Urinary bladder (tissue), 4 donors: ENCODE results near the gene PRAMEF6. TPM values are rescaled to one million over a fixed set of nuclear protein-coding genes. Genes with fewer than 3 reads are reported as not detected.
"Not testable (repeated sequence)": the region's sequence is repeated elsewhere in the genome, so short reads cannot be mapped to it uniquely, and the experiment has no call there.

Experiments used
- DNase-seq: peaks from one replicate; pipeline ENCODE4 v3.0.0-alpha.2; 2015; ENCODE audit errors: extremely low spot score
- H3K27ac ChIP-seq: one replicate; pipeline ENCODE4 v1.5.1; 2013; ENCODE audit warnings: low read depth, mild to moderate bottlenecking, moderate library complexity
- H3K36me3 ChIP-seq: one replicate; pipeline ENCODE4 v1.6.1; 2013; ENCODE audit warnings: mild to moderate bottlenecking, moderate library complexity; ENCODE audit not compliant: insufficient read depth
- H3K4me1 ChIP-seq: one replicate; pipeline ENCODE4 v1.6.1; 2013; ENCODE audit warnings: mild to moderate bottlenecking, moderate library complexity; ENCODE audit not compliant: insufficient read depth
- H3K4me3 ChIP-seq: one replicate; pipeline ENCODE4 v1.5.1; 2013; ENCODE audit warnings: low read depth, low read length
- WGBS: extraction: QIAGEN DNeasy Blood & Tissue Kit; methylation state at CpG from one replicate; pipeline ENCODE4 v1.1.7; 2013; 5-methylcytosine and 5-hydroxymethylcytosine counted together
- polyA plus RNA-seq: library from polyadenylated mRNA; stranded (reverse); fragments of 200-250 nt; gene quantifications from one replicate; pipeline ENCODE4 v1.2.3, GENCODE V29; 2013
- small RNA-seq: library from RNA; depleted of rRNA; stranded (forward); fragments of <200 nt; gene quantifications from one replicate; pipeline ENCODE3, GENCODE V24; 2014
- total RNA-seq: library from RNA; depleted of rRNA; stranded (reverse); fragments of >200 nt; gene quantifications from one replicate; pipeline ENCODE4 v1.2.3, GENCODE V29; 2014
- donor health status: healthy with polysubstance abuse.
- donor health status: healthy.

PRAMEF6 gene
- total RNA-seq (not detected), polyA plus RNA-seq (not detected)

- 65% methylated on average over 2 of the region's 4 CpGs for WGBS
- not testable (repeated sequence) for H3K4me1 ChIP-seq, DNase-seq
These were observed at the start of gene PRAMEF6 for GRCh38 chr1:12947480-12947879. TSS of gene PRAMEF6 (minus strand) at chr1:12947580. CDS start at chr1:12942518, 5,062 bp downstream.

DNA sequence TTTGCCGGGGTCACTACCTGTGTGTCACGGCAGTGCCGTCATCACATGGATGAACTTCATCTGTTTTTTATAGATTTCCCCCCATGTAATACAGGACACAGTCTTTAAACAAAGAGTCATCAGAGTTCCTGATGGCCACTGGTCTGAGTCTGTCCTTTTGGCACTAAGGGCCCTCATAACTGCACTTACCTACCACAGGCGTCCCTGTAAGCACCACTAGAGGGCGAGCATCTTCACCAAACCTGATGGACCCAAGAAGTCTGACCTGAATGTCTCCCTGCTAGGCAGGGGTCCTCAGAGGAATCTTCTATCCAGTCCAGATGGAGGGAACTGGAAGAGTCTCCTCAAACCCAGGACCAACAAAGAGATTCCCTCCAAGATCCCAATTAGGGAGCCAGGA lies 23.0 kb downstream of the PRAMEF6 start:
- H3K4me3 ChIP-seq, H3K4me1 ChIP-seq, H3K36me3 ChIP-seq, DNase-seq, H3K27ac ChIP-seq: not testable (repeated sequence)
- WGBS: 4% methylated on average over 2 of the region's 5 CpGs

More at GRCh38 chr1:12947480-12947879, at the start of gene PRAMEF6:
- H3K27ac ChIP-seq, H3K36me3 ChIP-seq, H3K4me3 ChIP-seq: not testable (repeated sequence)

GRCh38 chr1:12921749-12922148 lies 25.6 kb downstream of the PRAMEF6 start:
- not testable (repeated sequence) for H3K36me3 ChIP-seq, DNase-seq, H3K4me1 ChIP-seq, H3K4me3 ChIP-seq, H3K27ac ChIP-seq
- WGBS: 65% methylated on average over 2 of the region's 2 CpGs

GRCh38 chr1:12916310-12916709 lies 31.1 kb downstream of the PRAMEF6 start, which contains the start of gene PRAMEF7:
TSS of gene PRAMEF7 (plus strand) at chr1:12916610. CDS start at chr1:12917693, 1,083 bp downstream.
- H3K4me1 ChIP-seq, H3K27ac ChIP-seq, H3K4me3 ChIP-seq, DNase-seq, H3K36me3 ChIP-seq: not testable (repeated sequence)
- WGBS: no CpG with 5 or more reads among the region's 1 CpG

DNA sequence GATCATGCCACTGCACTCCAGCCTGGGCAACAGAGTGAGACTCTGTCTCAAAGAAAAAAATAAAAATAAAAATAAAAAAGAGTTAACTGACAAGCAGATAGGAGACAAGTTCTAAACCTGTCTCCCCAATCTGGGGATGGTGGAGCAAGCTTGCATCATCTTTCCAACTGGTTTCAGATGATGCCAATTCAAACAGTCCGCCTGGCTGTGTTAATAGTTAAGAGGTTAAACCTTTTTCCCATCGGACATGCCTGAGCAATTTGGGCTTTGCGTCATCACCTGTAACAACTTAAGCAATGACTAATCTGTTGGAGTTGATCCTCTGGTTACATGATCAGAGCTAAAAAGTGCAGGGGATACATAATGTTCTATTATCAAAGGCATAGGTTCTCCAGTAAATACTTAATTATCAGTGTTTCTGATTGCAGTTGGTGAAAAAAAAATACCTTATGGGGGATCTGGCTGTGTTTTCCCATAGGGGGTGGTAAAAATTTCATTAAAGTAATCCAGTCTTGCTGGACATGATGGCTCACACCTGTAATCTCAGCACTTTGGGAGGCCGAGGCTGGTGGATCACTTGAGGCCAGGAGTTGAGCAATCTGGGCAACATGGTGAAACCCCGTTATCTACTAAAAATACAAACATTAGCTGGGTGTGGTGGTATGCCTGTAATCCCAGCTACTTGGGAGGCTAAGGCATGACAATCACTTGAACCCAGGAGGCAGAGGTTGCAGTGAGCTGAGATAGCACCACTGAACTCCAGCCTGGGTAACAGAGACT lies 43.4 kb downstream of the PRAMEF6 start:
- not testable (repeated sequence) for DNase-seq, H3K4me1 ChIP-seq, H3K27ac ChIP-seq, H3K36me3 ChIP-seq, H3K4me3 ChIP-seq
- 80% methylated on average over 4 of the region's 5 CpGs for WGBS

DNA sequence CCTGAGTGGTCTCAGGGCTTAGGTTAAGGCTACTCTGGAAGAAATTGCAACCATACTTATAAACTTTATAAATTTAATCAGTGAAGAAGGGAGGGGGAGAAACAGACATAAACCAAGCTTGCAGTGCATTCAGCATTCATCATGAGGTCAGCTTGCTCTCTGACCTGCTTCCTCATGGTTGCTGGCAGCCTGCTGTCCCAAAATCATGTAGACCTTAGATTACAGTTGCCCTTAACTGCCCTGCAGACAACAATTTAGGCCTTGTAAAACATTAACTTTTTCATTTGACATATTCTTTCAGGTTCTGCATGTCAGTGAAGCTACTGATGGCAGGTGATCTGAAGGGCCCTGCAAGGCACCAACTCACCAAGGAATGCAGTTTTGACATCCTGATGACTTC lies 48.2 kb downstream of the PRAMEF6 start:
- H3K4me1 ChIP-seq, H3K36me3 ChIP-seq, H3K4me3 ChIP-seq, DNase-seq, H3K27ac ChIP-seq: not testable (repeated sequence)

- H3K4me3 ChIP-seq, H3K27ac ChIP-seq, DNase-seq, H3K4me1 ChIP-seq, H3K36me3 ChIP-seq: not testable (repeated sequence)
- 63% methylated on average over 1 of the region's 1 CpG for WGBS
These were observed 49.2 kb downstream of the PRAMEF6 start, which contains the start of gene PRAMEF10 for GRCh38 chr1:12898170-12898569. TSS of gene PRAMEF10 (minus strand) at chr1:12898270. CDS start at chr1:12895847, 2,423 bp downstream.

Small RNA genes lying within 50 kb of the gene (small RNA-seq; reads per million reads assigned to genes)
- gene RNU6-1072P: not detected

Other genes with a start within 250 kb of the PRAMEF6 start
- gene AADACL3, start 231.5 kb downstream of the PRAMEF6 start, total RNA-seq: not detected
- not detected for gene AADACL3, start 231.5 kb downstream of the PRAMEF6 start, polyA plus RNA-seq
- not detected for gene CFAP107, start 201.4 kb downstream of the PRAMEF6 start, total RNA-seq
- not detected for gene CFAP107, start 201.4 kb downstream of the PRAMEF6 start, polyA plus RNA-seq
- gene PRAMEF12, start 173.8 kb downstream of the PRAMEF6 start, total RNA-seq: not detected
- not detected for gene PRAMEF12, start 173.8 kb downstream of the PRAMEF6 start, polyA plus RNA-seq
- not detected for gene PRAMEF1, start 156.2 kb downstream of the PRAMEF6 start, total RNA-seq
- gene PRAMEF1, start 156.2 kb downstream of the PRAMEF6 start, polyA plus RNA-seq: not detected
- gene PRAMEF11, start 116.2 kb downstream of the PRAMEF6 start, total RNA-seq: not detected
- gene PRAMEF11, start 116.2 kb downstream of the PRAMEF6 start, polyA plus RNA-seq: not detected
- gene HNRNPCL1, start 98.9 kb downstream of the PRAMEF6 start, total RNA-seq: not detected
- not detected for gene HNRNPCL1, start 98.9 kb downstream of the PRAMEF6 start, polyA plus RNA-seq
- not detected for gene PRAMEF2, start 90.5 kb downstream of the PRAMEF6 start, total RNA-seq
- gene PRAMEF2, start 90.5 kb downstream of the PRAMEF6 start, polyA plus RNA-seq: not detected
- gene PRAMEF4, start 61.4 kb downstream of the PRAMEF6 start, total RNA-seq: not detected
- not detected for gene PRAMEF4, start 61.4 kb downstream of the PRAMEF6 start, polyA plus RNA-seq
- gene PRAMEF10, start 49.3 kb downstream of the PRAMEF6 start, total RNA-seq: not detected
- not detected for gene PRAMEF10, start 49.3 kb downstream of the PRAMEF6 start, polyA plus RNA-seq
- not detected for gene PRAMEF7, start 31.0 kb downstream of the PRAMEF6 start, total RNA-seq
- gene PRAMEF7, start 31.0 kb downstream of the PRAMEF6 start, polyA plus RNA-seq: not detected
- not detected for gene PRAMEF27, start 109.0 kb upstream of the PRAMEF6 start, total RNA-seq
- not detected for gene PRAMEF27, start 109.0 kb upstream of the PRAMEF6 start, polyA plus RNA-seq
- gene HNRNPCL3, start 113.2 kb upstream of the PRAMEF6 start, total RNA-seq: not detected
- not detected for gene HNRNPCL3, start 113.2 kb upstream of the PRAMEF6 start, polyA plus RNA-seq
- not detected for gene PRAMEF25, start 123.2 kb upstream of the PRAMEF6 start, total RNA-seq
- gene PRAMEF25, start 123.2 kb upstream of the PRAMEF6 start, polyA plus RNA-seq: not detected
- gene HNRNPCL2, start 169.3 kb upstream of the PRAMEF6 start, total RNA-seq: not detected
- not detected for gene HNRNPCL2, start 169.3 kb upstream of the PRAMEF6 start, polyA plus RNA-seq
- gene PRAMEF26, start 208.4 kb upstream of the PRAMEF6 start, total RNA-seq: not detected
- gene PRAMEF26, start 208.4 kb upstream of the PRAMEF6 start, polyA plus RNA-seq: not detected
- not detected for gene HNRNPCL4, start 218.1 kb upstream of the PRAMEF6 start, total RNA-seq
- gene HNRNPCL4, start 218.1 kb upstream of the PRAMEF6 start, polyA plus RNA-seq: not detected
- gene PRAMEF9, start 224.3 kb upstream of the PRAMEF6 start, total RNA-seq: not detected
- gene PRAMEF9, start 224.3 kb upstream of the PRAMEF6 start, polyA plus RNA-seq: not detected